HG03060 (cell line): ENCODE results near the gene AGK.
A peak's percentile ranks its signal among the peaks of the same experiment; 100 is the strongest.
"Not testable (repeated sequence)": the region's sequence is repeated elsewhere in the genome, so short reads cannot be mapped to it uniquely, and the experiment has no call there.

Source experiments
- ATAC-seq: cut with Tn5 transposase; IDR thresholded peaks from one replicate; pipeline ENCODE4 v1.9.1; 2021; ENCODE audit warnings: low read depth, moderate number of reproducible peaks; ENCODE audit not compliant: unreplicated experiment

Gene AGK

DNA sequence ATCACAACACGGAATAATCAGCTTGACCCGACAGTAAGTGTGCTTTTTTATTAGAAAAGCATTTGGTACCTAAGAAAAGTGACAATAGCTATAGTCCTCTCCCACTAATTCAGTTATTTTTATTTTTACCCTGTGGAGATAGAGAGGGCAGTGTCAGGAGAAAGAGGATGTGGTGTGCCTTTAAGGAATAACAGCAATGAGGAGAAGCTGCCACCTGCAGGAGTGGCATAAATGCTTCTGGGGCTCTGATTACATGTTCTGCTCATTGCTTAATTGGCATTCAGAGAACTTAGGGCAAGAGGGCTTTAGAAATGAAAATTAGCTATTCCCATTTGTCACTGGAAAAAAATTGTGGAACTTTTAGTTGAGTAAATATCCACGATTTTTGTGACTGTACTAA lies 90.7 kb downstream of the AGK start:
- ATAC-seq: no peak

DNA sequence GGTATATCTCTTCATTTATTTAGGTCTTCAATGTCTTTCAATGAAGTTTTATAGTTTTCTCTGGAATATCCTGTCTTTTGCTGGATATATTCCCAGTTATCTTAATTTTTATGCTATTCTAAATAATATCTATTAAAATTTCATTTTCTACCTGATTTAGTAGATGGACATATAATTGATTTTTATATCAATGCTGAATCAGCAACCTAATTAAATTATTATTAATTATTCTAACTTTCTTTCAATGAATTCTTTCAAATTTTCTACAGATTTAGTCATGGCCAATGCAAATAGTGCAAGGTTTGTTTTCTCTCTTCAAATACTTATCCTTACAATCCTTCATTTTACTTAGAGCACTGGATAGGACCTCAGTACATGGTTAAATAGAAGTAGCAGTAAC lies 94.0 kb downstream of the AGK start:
- no peak for ATAC-seq

DNA sequence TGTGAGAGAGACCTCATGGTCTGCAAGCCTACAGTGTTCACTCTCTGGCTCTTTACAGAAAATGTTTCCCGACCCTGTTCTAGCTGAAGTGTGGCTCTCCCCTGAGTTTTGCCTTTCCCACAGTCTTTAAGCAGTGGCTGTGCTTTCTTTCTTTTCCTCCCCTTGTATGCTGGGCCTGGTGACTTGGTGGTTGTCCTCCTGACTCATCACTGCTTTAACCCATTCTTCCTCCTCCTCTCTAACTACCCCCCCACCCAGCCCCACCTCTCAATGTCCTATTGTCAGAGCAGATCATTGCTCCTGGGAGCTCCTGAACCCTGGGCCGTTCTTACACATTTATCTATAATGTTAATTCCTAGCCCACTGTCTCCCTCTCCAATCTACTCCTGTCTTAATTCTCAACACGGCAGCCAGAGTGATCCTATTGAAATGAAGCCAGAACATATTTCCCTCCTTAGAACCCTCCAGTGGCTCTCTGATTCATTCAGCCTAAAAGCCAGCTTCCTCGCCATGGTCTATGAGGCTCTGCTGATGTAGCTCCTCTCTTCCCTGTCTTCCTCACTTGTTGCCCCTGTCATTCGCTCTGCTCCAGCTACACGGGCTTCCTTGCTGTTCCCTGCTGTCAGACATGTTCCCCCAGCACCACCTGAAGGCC lies 95.7 kb downstream of the AGK start:
- no peak for ATAC-seq

DNA sequence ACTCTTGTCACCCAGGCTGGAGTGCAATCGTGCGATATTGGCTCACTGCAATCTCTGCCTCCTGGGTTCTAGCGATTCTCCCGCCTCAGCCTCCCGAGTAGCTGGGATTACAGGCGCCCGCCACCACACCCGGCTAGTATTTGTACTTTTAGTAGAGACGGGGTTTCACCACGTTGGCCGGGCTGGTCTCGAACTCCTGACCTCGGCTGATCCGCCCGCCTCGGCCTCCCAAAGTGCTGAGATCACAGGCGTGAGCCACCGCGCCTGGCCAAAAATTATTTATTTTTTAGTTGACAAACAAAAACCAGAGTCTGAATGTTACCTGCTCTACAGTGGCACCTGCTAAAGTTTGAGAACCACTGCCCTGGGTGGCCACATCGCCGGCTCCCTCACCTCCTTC lies 96.5 kb downstream of the AGK start:
- not testable (repeated sequence) for ATAC-seq

DNA sequence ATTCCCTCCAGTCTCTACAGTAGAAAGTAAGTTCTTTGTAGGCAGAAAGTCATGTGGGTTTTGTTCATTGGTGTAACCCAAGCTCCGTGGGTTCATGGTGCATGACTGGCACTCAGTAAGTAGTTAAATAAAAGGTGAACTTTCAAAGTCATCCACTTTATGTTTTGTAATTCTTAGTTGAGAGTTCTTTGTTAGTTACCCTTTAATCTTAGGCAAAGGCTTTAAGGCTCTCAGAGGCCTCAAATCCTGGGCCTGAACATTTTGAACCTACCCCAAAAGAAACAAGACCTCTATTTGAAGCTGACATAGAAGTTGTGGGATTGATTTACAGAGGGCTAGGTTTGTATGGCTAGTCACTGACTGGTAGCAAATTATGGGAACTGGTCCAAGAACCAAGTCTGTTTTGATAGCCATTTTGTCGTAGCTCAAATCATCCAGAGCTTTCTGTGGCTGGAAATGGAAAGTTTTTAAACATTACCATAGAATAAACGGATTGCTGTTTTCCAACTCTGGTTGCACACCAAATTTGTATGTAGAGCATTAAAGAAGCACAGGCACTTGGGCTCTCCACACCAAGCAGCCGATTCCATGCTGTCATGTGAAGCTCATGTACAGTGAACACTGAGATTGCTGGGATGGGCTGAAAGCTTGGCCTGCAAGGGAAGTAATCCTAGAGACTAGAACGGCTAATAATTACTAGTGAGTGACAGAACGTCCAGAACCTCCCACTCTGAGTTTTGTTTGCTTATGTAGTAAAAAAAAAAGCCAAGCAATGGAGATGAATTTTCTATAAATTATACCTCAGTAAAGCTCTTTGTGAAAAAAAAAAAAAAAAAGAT lies 97.3 kb downstream of the AGK start:
- ATAC-seq: no peak

DNA sequence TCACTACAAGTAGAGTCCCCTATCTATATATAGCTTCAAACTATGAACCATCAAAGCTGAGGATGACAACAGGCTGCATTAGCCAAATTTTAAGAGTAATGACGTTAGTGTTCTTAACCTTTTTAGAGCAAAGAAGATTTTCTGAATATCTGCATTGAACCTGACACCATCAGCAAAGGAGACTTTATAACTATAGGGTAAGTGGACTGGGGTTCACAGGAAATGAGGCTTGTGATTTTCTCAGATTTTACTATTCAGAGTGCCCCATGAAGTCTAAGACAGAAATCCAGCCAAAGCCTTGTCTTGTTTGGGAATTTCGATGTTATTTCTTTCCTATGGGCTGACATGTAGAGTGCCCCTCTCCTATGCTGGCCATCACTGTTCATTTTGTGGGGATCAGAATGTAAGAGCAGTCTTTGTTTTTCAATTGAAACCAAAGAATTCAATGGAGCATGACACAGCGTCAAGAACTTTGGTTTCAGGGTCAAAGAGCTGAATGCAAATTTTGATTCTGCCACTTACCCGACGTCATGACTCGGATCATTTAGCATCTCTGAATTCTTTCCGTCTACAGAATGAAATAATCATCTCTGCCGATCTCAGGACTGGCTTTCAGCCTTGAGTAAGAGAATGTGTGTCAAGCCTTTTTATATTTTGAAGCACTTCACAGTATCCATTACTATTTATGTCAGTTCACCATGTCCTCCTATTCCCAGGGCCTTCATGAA lies 98.1 kb downstream of the AGK start:
- ATAC-seq: no peak

DNA sequence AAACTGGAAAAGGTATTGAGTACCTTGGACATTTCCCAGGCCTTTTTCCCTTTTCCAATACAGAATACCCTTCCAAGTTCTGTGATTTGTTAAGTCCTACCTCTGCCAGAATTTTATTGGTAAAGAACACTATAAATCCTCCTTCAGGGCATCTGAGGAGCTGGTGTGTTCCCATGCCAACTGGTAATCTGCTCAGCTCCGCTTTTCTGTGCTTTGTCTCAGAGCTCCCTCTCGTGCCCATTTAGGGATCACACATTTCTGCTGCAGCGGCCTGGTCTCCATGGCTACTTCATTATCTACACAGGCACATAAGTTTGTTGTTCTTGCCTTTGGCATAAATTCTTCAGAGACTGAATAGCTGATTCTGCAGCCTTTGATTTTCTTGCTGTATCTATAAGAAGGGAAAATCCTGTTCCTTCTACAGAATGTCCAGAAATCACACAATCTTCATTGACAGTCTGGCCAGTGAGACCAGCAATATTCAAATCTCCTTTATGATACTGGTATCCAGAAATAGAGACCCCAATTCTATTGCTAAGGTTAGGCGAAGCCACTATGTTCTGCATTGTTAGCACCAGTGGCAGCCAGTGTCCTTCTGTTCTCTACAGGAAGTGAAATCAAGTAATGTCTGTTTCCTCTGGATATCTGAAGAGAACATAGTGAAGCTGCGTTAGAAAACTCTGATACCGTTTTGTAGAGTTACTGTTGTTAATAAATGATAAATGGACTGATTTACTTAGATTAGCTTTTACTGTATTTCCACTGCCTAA lies 98.8 kb downstream of the AGK start:
- ATAC-seq: no peak

DNA sequence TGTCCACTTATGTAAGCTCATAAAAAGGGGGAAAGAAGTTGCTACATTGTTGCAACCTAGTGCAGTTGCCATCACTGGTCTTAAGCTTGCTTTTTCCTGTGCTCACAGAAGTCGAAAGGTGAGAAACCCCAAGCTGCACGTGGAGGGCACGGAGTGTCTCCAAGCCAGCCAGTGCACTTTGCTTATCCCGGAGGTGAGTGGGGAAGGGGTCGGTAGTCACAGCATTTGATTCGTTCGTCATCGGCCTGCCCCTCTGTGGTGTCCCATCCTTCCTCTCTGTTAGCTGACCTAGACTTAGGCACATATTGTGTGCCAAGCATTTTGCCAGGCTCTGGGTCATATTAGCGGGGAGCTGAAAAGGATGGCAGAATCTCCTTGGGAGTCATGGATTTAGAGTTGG lies 100.2 kb downstream of the AGK start:
- ATAC-seq: no peak

DNA sequence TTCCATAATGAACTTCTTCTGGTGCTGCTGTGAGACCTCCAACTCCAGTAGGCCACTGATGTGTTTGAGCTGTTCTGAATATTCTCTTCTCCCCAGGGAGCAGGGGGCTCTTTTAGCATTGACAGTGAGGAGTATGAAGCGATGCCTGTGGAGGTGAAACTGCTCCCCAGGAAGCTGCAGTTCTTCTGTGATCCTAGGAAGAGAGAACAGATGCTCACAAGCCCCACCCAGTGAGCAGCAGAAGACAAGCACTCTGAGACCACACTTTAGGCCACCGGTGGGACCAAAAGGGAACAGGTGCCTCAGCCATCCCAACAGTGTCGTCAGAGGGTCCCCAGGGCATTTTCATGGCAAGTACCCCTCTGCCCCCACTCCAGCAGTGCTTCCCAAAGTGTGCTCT lies 101.5 kb downstream of the AGK start:
- ATAC-seq: no peak

DNA sequence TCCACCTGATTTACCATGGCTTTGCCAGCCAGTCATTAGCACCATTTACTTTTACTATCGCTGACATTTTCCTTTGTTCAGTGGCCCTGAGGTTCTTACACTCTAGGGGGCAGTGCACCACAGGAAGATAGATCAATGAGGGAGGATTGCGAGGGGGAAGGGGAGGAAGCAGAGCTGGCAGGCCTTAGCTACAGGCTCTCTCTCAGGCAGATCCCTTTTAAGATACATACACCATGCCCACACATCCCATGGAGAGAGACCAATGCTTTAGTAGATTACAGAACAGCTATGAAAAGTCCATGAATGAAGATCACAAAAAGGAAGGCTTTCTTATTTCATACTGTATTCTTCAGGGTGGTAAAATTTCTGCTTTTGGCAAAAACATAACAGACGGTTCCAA lies 103.3 kb downstream of the AGK start:
- peak; percentile 75 for ATAC-seq

DNA sequence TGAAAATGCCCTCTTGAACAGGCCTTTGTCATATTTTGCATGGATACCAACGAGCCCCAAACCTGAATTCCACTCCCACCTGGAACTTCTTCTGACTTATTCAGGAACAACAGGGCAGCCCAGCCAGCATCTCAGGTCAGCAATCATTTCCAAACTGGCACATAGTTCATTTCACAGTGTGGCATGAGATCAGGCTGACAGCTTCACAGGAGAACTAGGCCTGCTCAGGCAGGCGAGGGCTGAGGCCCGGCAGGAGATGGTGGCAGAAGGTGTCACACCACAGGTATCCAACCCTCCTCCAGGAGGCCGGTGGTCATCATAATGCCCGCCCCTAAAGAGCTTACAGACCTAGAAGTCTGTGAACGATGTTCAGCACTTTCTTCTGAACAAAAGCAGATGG lies 108.3 kb downstream of the AGK start:
- no peak for ATAC-seq

DNA sequence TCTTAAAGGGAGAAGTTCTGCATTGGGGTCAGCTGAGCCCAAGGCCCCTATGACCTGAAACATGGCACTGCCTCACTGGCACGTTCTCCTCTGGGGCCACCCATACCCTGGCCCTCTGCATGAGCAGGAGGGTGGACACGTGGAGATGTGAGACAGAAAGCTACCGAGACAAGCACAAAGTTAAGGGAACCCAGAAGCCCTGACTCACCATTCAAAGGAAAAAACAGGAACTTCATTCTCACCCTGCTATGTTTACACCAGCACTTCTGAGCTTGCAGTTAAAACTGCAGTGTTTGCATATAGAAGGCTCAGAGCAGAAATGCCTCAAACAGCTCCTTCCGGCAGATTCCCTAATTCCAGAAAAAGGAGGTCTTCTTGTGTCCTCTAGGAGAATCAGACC lies 109.0 kb downstream of the AGK start:
- ATAC-seq: no peak

DNA sequence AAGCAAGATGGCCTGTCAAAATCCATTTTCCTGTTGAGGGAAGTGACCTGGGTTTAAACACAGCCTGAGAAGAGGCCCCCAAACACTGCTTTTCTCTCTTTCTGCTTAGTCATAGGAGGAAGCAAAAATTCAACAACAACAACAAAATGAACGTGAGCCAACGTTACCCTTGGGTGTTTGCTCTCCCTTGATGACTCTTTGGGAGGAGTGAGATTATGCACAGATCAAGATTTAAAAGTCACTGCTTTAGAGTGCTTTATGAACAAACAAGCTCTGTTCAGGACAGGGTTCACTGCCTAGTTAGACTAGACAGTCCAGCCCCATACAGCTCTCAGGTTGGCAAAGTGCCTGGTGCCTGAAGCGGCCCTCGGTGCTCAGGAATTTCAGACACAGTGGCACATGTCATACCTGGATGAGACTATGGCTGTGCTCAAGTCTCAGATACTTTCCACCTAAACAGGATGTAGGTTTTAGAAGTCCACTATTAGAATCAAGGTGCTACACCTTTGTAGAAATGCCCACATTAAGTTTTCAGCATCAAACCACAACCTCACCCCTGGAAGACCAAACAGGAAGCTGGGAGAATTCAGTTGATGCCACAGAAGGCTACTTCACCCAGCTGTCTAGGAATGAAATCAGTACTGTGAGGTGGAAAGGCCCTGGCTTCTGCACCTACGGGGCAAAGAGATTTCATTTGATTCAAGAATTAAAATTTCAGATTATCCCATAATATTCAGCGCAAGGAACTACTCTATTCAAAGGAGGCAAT lies 112.1 kb downstream of the AGK start:
- ATAC-seq: no peak

DNA sequence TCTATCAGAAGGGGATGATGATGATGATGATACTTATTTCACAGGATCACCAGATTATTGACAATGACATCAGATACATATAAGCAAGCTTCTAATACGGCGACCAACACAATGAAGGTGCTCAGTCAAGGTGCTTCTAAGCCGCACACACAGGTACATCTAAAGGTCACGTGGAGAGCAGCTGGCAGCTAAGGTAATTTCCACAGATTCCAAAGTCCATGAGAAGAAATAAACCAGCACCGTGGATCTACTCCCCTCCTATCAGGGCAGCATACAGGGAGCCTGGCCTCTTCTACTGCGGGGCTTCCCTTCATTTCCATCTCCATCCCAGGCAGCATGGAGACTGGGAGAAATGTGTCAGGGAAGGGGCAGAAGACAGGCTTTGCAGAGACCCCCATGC lies 113.2 kb downstream of the AGK start:
- ATAC-seq: no peak

DNA sequence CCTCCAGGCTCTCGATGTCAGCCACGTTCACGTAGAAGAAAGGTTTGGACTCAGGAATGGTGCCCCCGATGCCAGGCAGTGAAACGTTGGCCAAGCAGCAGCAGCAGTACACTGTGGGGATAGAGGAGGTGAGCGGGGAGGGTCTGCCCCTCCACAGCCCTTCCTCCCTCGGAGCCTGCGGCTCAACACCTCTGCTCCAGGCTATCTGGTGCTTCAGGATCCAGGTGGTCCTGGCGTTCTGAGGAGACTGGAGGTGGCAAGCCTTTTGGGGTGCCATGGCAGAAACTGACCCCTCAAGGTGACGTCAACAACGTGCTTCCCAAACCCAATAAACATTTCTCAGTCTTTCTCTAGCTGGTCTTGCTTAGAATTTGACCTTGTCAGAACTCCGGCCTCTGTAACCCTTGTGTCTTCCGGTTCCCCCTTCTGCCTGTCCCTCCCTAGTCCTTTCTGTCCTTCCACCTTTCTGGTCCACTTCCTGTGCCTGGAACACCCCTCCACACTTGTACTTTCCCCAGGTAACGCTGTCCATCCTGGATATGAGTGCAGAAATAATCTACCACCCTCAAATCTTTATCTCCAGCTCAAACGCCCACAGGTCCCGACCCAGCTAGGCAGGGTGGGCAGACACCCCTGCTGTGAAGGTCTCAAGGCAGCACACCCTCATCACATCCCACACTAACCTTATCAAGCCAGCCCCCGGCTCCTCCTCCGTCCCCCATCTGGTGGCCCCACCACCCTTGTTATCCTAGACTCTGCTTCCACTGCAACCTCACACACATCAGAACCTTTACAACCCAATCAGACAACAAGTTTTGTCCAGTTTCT lies 114.2 kb downstream of the AGK start:
- ATAC-seq: no peak

DNA sequence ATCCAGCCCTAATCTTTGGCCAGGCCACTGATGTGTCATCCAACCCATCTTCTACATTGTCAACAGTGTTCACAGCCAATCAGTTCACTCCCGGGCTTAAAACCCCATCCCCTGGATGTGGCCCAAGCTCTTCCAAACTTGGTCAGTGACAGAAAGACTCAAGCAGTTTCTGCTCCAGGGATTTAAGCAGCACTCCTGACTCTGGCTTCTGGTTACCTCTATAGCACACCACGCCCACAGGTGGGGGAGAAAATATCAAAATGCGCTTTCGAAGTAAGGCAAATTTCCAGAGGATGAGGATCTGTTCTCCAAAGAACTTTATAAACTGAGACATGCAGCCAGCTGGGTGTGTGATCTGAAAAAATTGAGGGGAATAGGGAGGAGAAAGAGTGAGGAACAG lies 114.9 kb downstream of the AGK start:
- no peak for ATAC-seq

DNA sequence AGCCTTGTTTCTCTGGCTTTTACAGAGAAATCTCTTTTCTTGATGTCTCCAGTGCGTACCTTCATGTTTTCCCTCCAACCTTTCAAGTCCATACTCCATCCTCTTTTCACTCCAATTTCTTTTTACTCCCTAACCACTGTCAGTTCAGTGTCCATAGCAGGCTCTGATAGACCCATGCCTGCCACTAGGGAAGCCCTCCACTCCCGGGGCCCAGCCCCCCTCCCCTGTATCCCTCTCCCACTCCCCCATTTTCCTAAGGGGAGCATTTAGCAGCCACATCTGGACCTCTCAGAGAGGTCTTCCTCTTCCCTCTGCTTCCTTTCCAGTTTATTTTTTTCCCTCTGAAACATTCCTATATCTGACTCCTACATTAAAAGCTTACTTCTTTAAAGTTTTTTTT lies 117.6 kb downstream of the AGK start:
- ATAC-seq: no peak

DNA sequence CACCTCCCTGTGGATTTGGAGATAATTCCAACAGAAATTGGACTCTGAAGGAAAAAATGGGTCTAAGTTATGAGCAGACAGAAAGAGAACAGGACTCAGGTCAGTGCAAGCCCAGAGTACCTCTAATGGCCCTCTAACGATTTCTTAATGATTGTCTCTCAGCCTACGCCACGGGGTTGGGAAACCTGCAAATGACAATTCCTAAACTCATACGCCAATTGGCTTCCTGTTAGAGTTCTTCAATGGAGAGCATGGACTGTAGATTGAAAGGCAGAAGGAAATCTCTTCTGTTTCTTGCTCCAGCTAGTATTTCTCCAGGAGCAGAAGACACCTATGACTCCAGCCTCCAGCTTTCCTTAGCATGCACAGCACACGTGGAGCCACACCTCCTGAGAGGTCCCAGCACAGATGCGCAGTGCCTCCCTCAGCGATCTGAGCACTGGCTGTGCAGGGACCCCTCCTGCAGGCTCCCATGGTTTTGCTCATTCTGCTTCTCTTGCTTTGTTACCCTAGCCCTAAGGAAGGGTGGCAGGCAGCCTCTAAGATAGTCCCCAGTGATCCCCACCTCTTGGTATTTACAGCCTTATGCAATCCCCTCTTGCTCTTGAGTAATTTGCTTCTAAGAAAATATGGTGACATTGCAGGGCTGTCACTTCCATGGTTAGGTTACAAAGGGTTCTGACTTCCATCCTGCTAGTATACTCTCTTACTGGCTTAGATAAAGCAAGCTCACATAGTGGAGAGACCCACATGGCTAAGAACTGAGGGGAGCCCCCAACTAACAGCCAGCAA lies 120.7 kb downstream of the AGK start:
- no peak for ATAC-seq

DNA sequence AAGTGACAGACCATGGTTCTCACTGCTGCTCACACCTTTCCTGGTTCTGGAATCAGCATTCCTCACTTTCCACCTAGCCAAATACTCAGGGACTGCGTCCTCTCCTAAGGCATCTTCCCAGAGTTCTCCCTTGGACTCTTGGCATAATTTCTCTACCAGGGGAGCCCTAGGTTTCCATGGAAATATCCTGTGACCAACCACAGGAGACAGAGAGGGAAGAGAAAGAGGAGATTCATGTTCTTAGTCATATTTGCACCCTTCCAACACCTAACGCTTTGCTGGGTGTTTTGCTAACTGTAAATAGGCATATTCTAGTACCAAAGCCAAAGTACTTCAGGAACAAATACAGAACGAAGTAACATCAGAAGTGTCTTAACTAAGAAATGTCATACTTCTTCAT lies 122.1 kb downstream of the AGK start:
- ATAC-seq: no peak
